ENCODE data around the gene CLDN16. TPM values are rescaled to one million over a fixed set of nuclear protein-coding genes. Genes with fewer than 3 reads are reported as not detected.
A peak's percentile ranks its signal among the peaks of the same experiment; 100 is the strongest.

CLDN16 gene
- total RNA-seq, 1 donor from 2014 or later = 0.50 TPM

DNA sequence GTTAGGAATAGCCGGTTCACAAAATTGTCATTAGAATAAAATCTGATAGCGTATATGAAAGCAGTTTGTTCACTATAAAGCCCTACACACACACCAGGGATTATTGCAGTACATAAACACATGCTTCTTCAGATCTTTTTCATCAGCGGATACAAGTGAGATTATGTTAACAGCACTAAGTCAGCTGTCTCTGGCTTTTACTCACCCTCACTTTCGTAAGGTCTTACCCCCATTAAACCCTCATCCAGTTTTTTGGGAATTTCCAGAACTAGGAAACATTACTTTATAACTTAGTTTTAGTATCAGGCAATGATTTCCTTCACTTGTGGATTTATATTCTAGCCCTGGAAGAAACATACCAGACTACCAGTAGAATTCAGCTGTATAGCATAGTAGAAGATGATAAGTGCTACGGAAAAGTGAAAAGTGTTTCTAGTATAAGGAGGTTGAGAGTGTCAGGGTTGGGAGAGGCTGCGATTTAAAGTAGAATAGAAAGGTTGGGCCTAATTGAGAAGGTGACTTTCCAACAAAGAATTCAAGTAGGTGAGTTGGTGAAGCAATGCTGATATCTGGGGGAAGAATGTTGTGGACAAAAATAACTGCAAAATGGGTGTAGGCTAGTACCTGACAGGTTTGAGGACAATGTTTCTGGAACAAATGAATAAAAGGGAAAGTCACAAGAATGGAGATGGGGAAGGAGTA lies 39.0 kb downstream of the CLDN16 start:
- Histone ChIP-seq H3K27me3 (ENCODE audit: insufficient read depth, low read length) (no peaks in the 10 kb centered on the region), H3K4me3 (ENCODE audit: insufficient read depth, low read depth, low read length) (no peak overlapping the region), H4K20me1 (ENCODE audit: insufficient read depth, low read length) (no peaks in the 10 kb centered on the region), H3K4me2 (ENCODE audit: low read length) (no peak overlapping the region), H3K9ac (ENCODE audit: low read length) (no peak overlapping the region), H3K9me3 (ENCODE audit: insufficient read depth, low read depth, low read length) (no peaks in the 10 kb centered on the region), H3K79me2 (ENCODE audit: insufficient read depth, low read length) (no peaks in the 10 kb centered on the region), H3K27ac (ENCODE audit: low read depth, low read length) (no peak overlapping the region), H3K4me1 (ENCODE audit: insufficient read depth, low read length) (no peaks in the 10 kb centered on the region), H2AFZ (ENCODE audit: low read depth, low read length) (no peak overlapping the region), H3K36me3 (ENCODE audit: insufficient read depth, low read length) (no peaks in the 10 kb centered on the region)
- DNase-seq (ENCODE audit: low read depth) = no peak
- H3K4me3 Mint-ChIP-seq (ENCODE audit: unreplicated experiment) = no peak overlapping the region
- no peak overlapping the region for H3K27ac Mint-ChIP-seq (ENCODE audit: unreplicated experiment)
- no peak for FAIRE-seq
- peaks cover 9% of the 10 kb centered on the region for H3K4me1 Mint-ChIP-seq (ENCODE audit: low read depth, unreplicated experiment)
- no peaks in the 10 kb centered on the region for H3K27me3 Mint-ChIP-seq (ENCODE audit: low read depth, unreplicated experiment)
- no peaks in the 10 kb centered on the region for H3K36me3 Mint-ChIP-seq (ENCODE audit: low read depth, unreplicated experiment)
- H3K9me3 Mint-ChIP-seq (ENCODE audit: unreplicated experiment) = no peaks in the 10 kb centered on the region
- no peak for TF ChIP-seq EZH2 (IDR thresholded peaks at IDR 0.05; ENCODE audit: insufficient read depth, low read length)
- TF ChIP-seq, protein P1, sequence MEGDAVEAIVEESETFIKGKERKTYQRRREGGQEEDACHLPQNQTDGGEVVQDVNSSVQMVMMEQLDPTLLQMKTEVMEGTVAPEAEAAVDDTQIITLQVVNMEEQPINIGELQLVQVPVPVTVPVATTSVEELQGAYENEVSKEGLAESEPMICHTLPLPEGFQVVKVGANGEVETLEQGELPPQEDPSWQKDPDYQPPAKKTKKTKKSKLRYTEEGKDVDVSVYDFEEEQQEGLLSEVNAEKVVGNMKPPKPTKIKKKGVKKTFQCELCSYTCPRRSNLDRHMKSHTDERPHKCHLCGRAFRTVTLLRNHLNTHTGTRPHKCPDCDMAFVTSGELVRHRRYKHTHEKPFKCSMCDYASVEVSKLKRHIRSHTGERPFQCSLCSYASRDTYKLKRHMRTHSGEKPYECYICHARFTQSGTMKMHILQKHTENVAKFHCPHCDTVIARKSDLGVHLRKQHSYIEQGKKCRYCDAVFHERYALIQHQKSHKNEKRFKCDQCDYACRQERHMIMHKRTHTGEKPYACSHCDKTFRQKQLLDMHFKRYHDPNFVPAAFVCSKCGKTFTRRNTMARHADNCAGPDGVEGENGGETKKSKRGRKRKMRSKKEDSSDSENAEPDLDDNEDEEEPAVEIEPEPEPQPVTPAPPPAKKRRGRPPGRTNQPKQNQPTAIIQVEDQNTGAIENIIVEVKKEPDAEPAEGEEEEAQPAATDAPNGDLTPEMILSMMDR (IDR thresholded peaks at IDR 0.05; ENCODE audit: insufficient read depth, low read depth, low read length) = no peak

DNA sequence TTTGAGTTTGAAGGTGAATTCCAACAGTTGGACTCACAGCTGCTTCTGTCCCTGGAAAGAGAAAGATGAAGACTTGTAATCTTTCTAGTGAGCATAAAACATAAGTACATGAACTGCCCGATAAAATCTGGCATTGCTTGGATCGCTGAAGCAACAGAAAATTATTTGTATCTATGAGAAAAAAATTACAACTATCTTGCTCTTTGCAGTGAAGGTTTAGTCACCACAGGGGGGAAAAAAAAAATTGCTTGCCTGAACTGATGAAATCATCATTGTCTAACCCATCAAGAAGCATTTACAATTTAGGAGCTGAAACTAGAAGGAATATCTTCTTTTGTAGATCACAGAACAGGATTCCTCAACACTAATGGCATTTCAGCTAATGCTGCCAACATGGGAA lies 41.7 kb downstream of the CLDN16 start:
- Mint-ChIP-seq H3K36me3 (ENCODE audit: low read depth, unreplicated experiment) (no peaks in the 10 kb centered on the region), H3K27ac (ENCODE audit: unreplicated experiment) (no peak overlapping the region), H3K27me3 (ENCODE audit: low read depth, unreplicated experiment) (no peaks in the 10 kb centered on the region), H3K4me1 (ENCODE audit: low read depth, unreplicated experiment) (peaks cover 14% of the 10 kb centered on the region), H3K4me3 (ENCODE audit: unreplicated experiment) (no peak overlapping the region), H3K9me3 (ENCODE audit: unreplicated experiment) (peaks cover 4% of the 10 kb centered on the region)
- no peak overlapping the region for H3K9ac ChIP-seq (ENCODE audit: low read length)
- no peak overlapping the region for H3K4me3 ChIP-seq (ENCODE audit: insufficient read depth, low read depth, low read length)
- no peaks in the 10 kb centered on the region for H3K9me3 ChIP-seq (ENCODE audit: insufficient read depth, low read depth, low read length)
- FAIRE-seq (no peak), DNase-seq (ENCODE audit: low read depth) (peak; percentile 42)
- H3K79me2 ChIP-seq (ENCODE audit: insufficient read depth, low read length) = no peaks in the 10 kb centered on the region
- H3K27ac ChIP-seq (ENCODE audit: low read depth, low read length) = no peak overlapping the region
- TF ChIP-seq, protein P1 (IDR thresholded peaks at IDR 0.05; ENCODE audit: insufficient read depth, low read depth, low read length) = no peak
- TF ChIP-seq EZH2 (IDR thresholded peaks at IDR 0.05; ENCODE audit: insufficient read depth, low read length) = no peak
- H3K4me2 ChIP-seq (ENCODE audit: low read length) = no peak overlapping the region
- no peaks in the 10 kb centered on the region for H3K4me1 ChIP-seq (ENCODE audit: insufficient read depth, low read length)
- H4K20me1 ChIP-seq (ENCODE audit: insufficient read depth, low read length) = no peaks in the 10 kb centered on the region
- H2AFZ ChIP-seq (ENCODE audit: low read depth, low read length) = no peak overlapping the region
- H3K27me3 ChIP-seq (ENCODE audit: insufficient read depth, low read length) = no peaks in the 10 kb centered on the region
- H3K36me3 ChIP-seq (ENCODE audit: insufficient read depth, low read length) = no peaks in the 10 kb centered on the region

DNA sequence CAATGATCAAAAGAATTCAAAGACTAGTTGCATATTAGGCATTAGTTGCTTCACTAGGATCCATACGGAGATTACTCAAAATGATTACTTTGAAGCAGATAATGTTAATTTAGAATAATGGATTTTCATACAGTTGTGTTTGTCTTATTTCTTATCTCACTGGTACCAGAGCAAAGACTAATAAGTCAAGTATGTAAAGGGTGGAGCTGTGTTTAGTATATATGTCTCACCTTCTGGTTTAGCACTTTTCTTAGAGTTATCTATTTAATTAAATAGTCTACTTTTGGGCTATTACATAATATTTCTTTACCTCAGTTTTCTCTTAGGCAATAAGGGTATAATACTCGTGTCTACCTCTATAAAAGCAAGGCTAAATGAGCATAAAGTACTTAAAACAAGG lies 42.9 kb downstream of the CLDN16 start:
- no peaks in the 10 kb centered on the region for H3K36me3 Mint-ChIP-seq (ENCODE audit: low read depth, unreplicated experiment)
- H3K27ac Mint-ChIP-seq (ENCODE audit: unreplicated experiment) = no peak overlapping the region
- Histone ChIP-seq H3K27me3 (ENCODE audit: insufficient read depth, low read length) (no peaks in the 10 kb centered on the region), H3K9me3 (ENCODE audit: insufficient read depth, low read depth, low read length) (no peaks in the 10 kb centered on the region), H3K27ac (ENCODE audit: low read depth, low read length) (no peak overlapping the region), H3K36me3 (ENCODE audit: insufficient read depth, low read length) (no peaks in the 10 kb centered on the region), H3K4me1 (ENCODE audit: insufficient read depth, low read length) (no peaks in the 10 kb centered on the region), H4K20me1 (ENCODE audit: insufficient read depth, low read length) (no peaks in the 10 kb centered on the region), H3K9ac (ENCODE audit: low read length) (no peak overlapping the region), H2AFZ (ENCODE audit: low read depth, low read length) (no peak overlapping the region), H3K4me3 (ENCODE audit: insufficient read depth, low read depth, low read length) (no peak overlapping the region), H3K4me2 (ENCODE audit: low read length) (no peak overlapping the region), H3K79me2 (ENCODE audit: insufficient read depth, low read length) (no peaks in the 10 kb centered on the region)
- H3K4me1 Mint-ChIP-seq (ENCODE audit: low read depth, unreplicated experiment) = peaks cover 24% of the 10 kb centered on the region
- no peak for TF ChIP-seq EZH2 (IDR thresholded peaks at IDR 0.05; ENCODE audit: insufficient read depth, low read length)
- TF ChIP-seq, protein P1 (IDR thresholded peaks at IDR 0.05; ENCODE audit: insufficient read depth, low read depth, low read length) = no peak
- no peaks in the 10 kb centered on the region for H3K27me3 Mint-ChIP-seq (ENCODE audit: low read depth, unreplicated experiment)
- FAIRE-seq = no peak
- DNase-seq (ENCODE audit: low read depth) = no peak
- H3K4me3 Mint-ChIP-seq (ENCODE audit: unreplicated experiment) = no peak overlapping the region
- H3K9me3 Mint-ChIP-seq (ENCODE audit: unreplicated experiment) = peaks cover 4% of the 10 kb centered on the region
